NCI-H2227 (cell line): Measurements from ENCODE around the gene FOXK2.
"Not testable (repeated sequence)": the region's sequence is repeated elsewhere in the genome, so short reads cannot be mapped to it uniquely, and the experiment has no call there.

Experiments
- DNase-seq: peaks from one replicate; lab custom pipeline; 2025; ENCODE audit not compliant: unreplicated experiment; lab: John Stamatoyannopoulos, UW

Gene FOXK2

DNA sequence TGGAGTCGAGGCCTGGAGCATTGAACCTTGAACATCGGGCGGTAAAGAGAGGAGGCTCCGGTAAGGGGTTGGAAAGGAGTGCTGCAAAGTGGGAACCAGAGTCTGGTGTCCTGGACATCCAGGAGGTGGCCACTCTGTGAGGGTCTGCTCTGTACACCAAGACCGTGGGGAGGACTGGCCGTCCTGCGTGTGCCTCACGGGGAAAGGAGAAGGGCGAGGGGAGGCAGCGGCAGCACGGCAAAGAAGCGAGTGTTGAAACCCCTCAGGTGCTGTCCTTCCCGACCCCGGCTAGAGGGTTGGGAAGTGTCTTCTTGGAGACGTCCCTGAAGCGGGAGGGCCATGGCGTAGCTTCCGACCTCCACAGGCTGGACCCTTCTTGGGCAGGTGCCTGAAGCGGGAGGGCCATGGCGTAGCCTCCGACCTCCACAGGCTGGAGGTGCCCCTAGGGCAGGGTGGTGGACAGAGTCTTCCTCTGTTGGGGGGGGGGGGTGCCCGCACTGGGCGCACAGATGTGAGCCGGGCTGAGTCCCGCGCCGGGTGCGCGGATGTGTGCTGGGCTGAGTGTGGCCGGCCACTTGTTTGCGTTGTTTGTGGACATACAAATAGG is 42.0 kb downstream of the FOXK2 start:
- DNase-seq, result no peak

DNA sequence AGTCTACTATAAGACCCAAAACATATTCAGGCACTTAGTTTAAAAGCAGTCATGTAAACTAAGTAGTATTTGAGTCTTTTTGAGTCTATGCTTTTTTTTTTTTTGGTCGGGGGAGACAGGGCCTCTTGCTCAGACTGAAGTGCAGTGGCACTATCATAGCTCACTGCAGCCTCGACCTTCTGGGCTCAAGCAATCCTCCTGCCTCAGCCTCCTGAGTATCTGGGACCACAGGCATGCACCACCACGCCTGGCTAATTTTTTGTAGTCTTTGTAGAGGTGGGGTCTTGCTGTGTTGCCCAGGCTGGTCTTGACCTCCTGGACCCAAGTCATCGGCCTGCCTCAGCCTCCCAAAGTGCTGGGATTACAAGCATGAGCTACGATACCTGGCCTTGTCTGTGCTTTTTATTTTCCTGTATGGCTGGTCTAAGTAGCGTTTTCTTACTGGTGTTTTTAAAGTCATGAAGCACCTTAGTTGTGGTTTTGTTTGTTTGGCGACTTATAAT is 43.2 kb downstream of the FOXK2 start:
- DNase-seq, result not testable (repeated sequence)

DNA sequence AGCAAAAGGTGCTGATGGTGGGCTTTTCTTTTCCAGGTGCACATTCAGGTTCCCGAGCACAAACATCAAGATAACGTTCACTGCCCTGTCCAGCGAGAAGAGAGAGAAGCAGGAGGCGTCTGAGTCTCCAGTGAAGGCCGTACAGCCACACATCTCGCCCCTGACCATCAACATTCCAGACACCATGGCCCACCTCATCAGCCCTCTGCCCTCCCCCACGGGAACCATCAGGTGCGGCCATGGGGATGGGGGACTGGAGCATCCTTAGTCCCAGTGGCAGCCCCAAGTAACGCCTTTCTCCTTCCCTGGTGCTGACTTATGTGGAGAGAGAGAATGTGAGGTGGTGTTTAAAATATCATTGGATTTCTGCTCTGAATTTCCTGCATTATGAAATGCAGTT is 43.8 kb downstream of the FOXK2 start:
- no peak for DNase-seq

DNA sequence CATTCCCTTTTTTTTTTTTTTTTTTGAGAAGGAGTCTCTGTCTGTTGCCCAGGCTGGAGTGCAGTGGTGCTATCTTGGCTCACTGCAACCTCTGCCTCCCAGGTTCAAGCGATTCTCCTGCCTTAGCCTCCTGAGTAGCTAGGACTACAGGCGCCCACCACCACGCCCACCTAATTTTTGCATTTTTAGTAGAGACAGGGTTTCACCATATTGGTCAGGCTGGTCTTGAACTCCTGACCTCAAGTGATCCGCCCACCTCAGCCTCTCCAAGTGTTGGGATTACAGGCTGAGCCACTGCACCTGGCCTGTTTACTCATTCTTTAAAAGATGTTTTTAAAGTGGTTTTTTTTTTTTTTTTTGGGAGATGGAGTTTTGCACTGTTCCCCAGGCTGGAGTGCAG is 44.2 kb downstream of the FOXK2 start:
- not testable (repeated sequence) for DNase-seq

DNA sequence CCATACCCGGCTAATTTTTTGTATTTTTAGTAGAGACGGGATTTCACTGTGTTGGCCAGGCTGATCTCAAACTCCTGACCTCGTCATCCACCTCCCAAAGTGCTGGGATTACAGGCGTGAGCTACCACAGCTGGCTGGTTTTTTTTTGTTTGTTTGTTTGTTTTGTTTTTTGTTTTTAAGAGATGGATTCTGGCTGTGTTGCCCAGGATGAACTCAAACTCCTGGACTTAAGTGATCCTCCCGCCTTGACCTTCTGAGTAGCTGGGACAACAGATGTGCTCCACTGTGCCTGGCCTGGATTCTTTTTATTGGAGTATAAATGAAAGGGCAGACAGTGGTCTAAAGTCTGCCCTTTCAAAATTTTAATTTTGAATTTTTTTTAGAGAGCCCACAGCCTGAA is 44.7 kb downstream of the FOXK2 start:
- DNase-seq, result no peak

DNA sequence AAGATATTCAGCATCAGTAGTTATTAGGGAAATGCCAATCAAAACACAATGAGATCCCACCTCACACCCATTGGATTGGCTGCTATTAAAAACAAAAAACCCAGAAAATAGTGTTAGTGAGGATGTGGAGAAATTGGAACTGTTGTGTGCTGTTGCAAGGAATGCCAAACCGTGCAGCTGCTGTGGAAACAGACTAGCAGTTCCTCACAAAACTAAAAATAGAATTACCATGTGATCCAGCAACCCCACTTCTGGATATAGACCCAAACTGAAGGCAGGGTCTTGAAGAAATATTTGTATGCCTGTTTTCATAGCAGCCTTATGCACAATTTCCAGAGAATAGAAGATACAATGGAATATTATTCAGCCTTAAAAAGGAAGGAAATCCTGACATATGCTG is 46.0 kb downstream of the FOXK2 start:
- no peak for DNase-seq

DNA sequence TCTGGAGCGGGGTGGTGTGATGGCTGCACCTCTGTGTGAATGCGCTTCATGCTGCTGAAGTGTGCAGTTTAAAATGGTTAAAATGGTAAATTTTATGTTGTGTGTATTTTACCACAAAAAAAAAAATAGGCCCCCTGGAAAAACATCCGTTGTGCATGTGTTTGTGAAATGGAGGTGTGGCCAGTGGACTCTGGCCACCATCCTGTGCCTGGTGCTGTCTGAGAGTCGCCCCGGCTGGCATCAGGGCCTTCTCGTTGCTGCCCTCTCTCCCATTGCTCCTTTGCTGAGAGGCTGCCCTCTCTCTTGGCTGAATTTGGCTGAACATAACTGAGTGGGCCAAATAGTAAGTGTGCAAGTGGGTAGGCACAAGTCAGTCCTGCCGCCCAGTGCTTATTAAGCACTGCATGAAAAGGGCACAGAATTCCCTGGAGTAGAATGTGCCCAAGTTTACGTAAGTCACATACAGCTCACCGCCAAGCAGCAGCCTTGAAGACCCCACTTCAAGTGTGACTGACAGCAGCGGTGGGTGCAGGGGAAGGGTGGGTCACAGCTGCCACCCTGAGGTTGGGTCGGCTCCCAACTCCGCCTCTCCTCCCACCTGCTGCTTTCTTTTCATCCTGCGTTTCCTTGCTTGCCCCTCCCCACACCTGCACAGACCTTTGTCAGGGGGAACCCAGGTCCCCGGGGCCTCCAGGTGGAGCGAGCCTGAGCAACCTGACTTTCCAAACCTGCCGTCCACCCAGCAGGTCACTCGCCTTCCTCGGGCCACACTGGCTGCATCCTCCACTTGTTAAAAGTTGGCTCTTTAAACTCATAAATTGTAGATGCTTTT is 46.8 kb downstream of the FOXK2 start:
- DNase-seq, result no peak

DNA sequence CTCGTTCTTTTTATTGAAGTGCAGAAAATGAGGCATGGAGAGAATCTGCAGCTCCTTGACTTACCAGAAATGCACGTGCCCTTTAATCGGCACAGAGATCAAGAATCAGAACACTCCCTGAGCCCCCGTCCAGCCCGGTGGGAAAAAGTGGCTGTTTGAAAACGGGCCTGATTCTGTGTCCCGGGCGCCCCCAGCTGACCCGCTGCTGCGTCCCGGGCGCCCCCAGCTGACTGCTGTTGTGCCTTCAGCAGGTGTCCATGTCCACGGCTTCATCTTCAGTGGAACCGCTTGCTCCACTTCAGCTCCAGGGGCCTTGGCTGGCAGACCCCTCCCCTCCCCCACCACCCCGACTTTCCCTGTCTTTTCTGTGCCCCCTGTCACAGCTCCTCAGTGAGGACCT is 47.8 kb downstream of the FOXK2 start:
- DNase-seq, result no peak

DNA sequence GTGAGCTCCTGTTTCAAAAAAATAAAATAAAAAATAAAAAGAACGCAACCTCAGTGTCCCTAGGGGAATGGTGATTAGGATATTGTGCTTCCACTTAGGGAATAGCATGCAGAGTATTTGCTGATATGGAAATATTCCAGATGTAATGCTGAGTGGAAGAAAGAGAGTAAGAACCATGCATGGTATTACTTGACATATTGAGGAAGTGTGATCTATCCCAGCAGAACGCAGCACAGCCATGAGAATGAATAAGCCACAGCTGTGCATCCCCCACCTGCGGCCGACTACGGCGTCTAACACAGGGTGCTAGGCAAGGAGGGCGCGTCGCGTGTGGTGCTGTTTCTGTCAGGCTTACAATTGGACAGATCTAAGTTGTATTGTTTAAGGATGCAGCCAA is 49.5 kb downstream of the FOXK2 start:
- no peak for DNase-seq

DNA sequence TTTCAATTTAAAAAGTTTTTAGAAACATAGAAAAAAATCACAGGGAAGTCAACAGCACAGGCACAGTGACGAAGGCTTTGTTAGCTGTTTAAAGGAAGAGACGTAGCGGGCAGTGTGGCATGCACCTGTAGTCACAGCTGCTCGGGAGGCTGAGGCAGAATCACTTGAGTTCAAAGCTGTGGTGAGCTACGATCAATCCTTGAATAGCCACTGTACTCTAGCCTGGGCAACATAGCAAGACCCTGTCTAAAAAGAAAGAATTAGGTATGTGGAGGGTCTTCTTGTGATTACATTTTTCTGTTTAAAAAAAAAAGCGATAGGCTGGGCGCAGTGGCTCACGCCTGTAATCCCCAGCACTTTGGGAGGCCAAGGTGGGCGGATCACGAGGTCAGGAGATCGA is 50.1 kb downstream of the FOXK2 start:
- DNase-seq, result no peak

DNA sequence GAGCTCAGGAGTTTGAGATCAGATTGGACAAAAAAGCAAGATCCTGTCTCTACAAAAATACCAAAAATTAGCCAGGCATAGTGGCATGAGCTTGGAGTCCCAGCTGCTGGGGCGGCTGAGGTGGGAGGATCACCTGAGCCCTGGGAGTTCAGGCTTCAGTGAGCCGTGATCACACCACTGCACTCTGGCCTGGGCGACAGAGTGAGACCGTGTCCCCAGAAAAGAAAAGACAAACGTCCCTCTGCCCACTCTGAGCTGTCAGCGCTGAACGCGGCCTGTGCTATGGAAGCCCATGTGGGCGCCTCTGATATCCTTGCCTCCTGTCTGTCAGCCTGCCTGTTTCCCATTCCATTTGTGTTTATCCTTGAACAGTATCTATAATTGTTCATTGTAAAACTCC is 50.7 kb downstream of the FOXK2 start:
- no peak for DNase-seq

DNA sequence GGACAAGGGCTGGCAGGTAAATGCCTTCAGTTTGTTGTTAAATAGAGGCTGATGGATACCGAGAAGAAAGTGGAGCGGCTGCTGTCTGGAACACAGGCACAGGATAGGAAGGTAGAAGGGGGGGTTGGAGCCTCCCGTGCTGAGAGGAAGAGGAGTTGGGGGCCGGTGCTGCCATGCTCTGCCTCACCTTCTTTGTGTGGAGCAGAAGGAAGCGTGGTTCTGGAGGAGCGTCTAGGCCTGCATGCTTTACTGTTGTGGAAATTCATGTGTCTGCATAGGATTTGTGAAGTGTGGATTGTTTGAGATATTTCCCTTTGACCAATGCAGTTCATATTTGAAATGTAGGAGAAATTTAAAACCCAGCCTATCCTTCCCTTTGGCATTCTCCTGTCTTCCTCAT is 52.3 kb downstream of the FOXK2 start:
- no peak for DNase-seq

DNA sequence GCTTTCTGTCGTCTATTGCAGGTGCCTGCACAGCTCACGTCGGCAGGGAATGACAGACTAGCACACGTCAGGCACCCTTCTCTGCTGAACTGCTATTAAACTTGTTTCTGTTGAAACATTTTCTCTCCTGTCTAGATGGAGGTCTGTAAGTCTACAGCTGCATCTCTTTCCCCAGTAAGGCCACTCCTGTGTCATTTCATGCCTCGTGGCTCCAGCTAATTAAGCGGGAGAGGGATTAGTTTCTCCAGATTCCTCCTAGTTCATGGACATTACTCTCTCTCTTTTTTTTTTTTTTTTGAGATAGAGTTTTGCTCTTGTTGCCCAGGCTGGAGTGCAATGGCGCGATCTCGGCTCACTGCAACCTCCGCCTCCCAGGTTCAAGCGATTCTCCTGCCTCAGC is 54.5 kb downstream of the FOXK2 start:
- DNase-seq, result no peak

DNA sequence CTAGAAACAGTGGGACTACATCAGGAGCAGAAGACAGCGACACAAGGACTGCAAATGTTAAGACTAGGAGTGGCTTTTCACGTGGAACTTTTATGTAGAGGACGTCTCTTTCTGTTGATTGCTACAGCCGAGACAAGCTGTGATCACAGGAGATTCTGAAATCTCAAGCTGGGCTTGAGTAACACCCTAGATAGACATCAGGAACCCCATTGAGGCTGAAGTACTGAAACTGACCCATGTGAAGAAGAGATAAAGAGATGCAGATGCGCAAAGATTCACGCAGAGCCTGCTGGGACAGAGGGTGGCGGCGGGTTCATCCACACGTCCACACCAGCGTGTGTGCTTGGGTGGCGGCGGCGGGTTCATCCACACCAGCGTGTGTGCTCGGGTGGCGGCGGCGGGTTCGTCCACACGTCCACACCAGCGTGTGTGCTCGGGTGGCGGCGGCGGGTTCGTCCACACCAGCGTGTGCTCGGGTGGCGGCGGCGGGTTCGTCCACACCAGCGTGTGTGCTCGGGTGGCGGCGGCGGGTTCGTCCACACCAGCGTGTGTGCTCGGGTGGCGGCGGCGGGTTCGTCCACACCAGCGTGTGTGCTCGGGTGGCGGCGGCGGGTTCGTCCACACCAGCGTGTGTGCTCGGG is 56.2 kb downstream of the FOXK2 start:
- DNase-seq, result not testable (repeated sequence)

DNA sequence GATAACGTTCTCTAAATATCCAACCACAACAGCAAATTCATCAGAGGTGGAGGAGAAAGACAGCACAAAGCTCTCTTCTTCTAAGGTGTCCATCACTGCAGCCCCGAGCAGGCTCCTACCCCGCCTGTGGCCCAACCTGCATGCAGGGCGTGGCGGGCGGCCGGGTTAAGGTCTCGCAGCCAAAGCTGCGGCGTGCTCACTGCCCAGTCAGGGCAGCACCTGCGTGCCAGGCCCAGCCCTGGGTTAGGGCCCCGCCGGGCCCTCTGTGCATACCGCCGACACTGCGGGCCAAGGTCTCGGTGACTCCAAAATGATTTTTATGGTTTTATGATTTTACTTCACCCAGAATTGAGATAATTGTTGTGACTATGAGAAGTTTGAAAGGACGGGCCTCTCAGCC is 57.8 kb downstream of the FOXK2 start:
- DNase-seq, result no peak

DNA sequence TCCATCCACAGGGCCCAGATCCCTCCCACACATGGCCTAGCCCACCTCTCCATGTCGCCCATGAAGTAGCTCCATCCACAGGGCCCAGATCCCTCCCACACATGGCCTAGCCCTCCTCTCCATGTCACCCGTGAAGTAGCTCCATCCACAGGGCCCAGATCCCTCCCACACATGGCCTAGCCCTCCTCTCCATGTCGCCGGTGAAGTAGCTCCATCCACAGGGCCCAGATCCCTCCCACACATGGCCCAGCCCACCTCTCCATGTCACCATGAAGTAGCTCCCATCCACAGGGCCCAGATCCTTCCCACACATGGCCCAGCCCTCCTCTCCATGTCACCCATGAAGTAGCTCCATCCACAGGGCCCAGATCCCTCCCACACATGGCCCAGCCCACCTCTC is 60.4 kb downstream of the FOXK2 start:
- not testable (repeated sequence) for DNase-seq

DNA sequence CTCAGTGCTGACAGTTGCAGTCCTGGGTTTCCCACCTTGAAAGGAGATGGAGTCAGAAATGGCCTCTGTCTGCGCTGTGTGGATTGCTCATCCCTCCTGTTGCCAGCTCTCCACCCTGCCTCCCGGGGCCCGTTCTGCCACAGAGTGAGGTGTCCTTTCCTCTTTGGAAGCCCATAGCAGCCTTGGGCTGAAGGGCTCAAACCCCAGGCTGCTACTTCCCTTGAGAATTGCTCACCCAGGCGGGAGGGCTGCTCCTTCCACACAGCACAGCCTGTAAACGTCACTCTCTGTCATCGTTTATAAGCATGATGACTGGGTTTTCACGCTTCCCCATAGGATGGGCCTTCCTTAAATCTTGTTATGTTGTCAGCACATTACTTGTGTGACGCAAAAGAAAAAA is 62.7 kb downstream of the FOXK2 start:
- DNase-seq, result no peak

DNA sequence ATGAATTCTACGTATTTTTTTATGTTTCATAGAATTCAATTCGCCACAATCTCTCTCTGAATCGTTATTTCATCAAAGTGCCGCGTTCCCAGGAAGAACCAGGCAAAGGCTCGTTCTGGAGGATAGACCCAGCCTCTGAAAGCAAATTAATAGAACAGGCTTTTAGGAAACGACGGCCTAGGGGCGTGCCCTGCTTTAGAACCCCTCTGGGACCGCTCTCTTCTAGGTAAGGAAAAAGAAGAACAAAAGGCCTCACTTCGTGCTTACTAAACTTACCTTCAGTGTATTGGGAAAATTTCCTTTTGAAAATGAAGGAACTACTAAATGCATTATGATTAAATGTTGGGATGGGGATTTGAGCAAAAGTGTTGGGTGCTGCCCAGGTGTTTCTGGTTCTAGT is 63.2 kb downstream of the FOXK2 start:
- no peak for DNase-seq

DNA sequence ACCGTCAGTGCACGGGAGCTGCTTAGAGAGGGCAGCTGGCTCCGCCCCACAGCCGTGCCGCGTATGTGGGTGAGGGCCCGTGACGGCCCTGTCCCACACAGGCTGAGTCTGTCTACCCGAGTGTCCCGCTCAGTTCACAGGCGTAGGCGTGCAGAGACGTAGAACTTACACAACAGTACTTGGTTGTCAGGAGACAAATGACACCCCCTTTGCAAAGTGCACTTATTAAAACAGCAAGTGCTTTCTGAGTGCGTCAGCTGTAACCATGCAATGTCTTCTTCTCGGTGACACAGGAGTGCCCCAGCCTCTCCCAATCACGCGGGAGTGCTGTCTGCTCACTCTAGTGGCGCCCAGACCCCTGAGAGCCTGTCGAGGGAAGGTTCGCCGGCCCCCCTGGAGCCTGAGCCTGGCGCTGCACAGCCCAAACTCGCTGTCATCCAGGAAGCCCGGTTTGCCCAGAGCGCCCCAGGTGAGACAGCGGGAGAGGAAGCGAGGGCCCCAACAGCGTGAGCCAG is 64.2 kb downstream of the FOXK2 start:
- DNase-seq, result no peak

DNA sequence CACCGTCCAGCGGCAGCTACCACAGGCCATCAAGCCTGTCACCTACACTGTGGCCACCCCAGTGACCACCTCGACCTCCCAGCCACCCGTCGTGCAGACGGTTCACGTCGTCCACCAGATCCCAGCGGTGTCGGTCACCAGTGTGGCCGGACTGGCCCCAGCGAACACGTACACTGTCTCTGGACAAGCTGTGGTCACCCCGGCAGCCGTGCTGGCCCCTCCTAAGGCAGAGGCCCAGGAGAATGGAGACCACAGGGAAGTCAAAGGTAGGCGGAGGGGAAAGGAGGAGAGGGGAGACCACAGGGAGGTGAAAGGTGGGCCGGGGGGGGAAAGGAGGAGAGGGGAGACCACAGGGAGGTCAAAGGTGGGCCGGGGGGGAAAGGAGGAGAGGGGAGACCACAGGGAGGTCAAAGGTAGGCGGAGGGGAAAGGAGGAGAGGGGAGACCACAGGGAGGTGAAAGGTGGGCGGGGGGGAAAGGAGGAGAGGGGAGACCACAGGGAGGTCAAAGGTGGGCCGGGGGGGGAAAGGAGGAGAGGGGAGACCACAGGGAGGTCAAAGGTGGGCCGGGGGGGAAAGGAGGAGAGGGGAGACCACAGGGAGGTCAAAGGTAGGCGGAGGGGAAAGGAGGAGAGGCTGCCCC is 66.5 kb downstream of the FOXK2 start:
- DNase-seq, result peak; percentile 91

DNA sequence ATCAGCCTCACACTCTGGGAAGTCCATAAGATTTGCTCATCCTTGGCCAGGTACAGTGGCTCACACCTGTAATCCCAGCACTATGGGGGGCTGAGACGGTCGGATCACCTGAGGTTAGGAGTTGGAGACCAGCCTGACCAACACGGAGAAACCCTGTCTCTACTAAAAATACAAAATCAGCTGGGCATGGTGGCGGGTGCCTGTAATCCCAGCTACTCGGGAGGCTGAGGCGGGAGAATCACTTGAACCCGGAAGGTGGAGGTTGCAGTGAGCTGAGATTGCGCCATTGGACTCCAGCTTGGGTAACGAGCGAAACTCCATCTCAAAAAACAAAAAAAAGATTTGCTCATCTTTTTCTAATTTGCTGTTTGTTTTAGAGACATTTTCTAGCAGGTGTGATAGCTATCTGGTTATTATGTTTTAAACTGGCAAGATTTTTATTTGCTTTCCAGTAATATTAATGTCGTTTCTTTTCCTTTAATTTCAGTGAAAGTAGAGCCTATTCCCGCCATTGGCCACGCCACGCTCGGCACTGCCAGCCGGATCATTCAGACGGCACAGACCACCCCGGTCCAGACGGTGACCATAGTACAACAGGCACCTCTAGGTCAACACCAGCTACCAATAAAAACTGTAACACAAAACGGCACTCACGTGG is 67.2 kb downstream of the FOXK2 start:
- DNase-seq, result no peak
